Stimulated activated naive CD8-positive, alpha-beta T cell treated with anti-CD3 and anti-CD28 coated beads, Interleukin-15, amount 100 ng/mL, for 72 hours (primary cell): ENCODE results near the gene GABRD.

ENCODE experiments used
- ATAC-seq: fragments of 150-1000 bp; cut with Tn5 transposase; 2 replicates; pipeline ENCODE4 v1.10.0; 2021; ENCODE audit warnings: mild to moderate bottlenecking, moderate library complexity
- DNase-seq, 2 donors: peaks; one replicate each; pipeline ENCODE4 v3.0.0; 2021 to 2022
- H3K27ac Mint-ChIP-seq, 2 donors: one replicate each; pipeline ENCODE4 v1.8.0; 2022; ENCODE audit warnings: mild to moderate bottlenecking in 2 of 2, mixed read lengths in 2 of 2, moderate library complexity in 2 of 2
- H3K27me3 Mint-ChIP-seq: one replicate; pipeline ENCODE4 v1.8.0; 2022; ENCODE audit warnings: mixed read lengths
- H3K4me1 Mint-ChIP-seq: one replicate; pipeline ENCODE4 v1.8.0; 2022; ENCODE audit warnings: mild to moderate bottlenecking, mixed read lengths
- H3K4me3 Mint-ChIP-seq, 2 donors: one replicate each; pipeline ENCODE4 v1.8.0; 2022; ENCODE audit warnings: mild to moderate bottlenecking in 2 of 2, mixed read lengths in 2 of 2, moderate library complexity in 1 of 2
- H3K9me3 Mint-ChIP-seq, 2 donors: one replicate each; pipeline ENCODE4 v1.8.0; 2022; ENCODE audit warnings: mixed read lengths in 2 of 2

Gene GABRD

DNA sequence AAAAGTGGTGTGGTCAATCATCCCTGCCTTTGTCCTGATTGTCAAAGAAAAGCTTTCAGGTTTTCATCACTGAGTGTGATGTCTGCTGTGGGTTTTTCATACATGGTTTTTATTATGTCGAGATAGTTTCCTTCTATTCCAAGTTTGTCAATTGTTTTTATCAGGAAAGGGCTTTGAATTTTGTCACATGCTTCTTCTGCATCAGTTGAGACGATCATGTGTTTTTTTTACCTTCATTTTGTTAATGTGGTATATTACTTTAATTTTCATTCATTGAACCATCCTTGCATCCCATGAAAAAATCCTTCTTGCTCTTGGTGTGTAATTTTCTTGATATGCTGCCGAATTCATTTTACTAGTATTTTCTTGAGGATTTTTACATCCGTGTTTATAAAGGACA lies 46.6 kb downstream of the GABRD start:
- Mint-ChIP-seq H3K4me3 (no peak overlapping the region), H3K9me3 (peaks cover 11 to 17% of the 10 kb centered on the region in 2 donors), H3K4me1 (no peaks in the 10 kb centered on the region), H3K27me3 (no peaks in the 10 kb centered on the region), H3K27ac (no peak overlapping the region)
- DNase-seq (no peak), ATAC-seq (no peak)

DNA sequence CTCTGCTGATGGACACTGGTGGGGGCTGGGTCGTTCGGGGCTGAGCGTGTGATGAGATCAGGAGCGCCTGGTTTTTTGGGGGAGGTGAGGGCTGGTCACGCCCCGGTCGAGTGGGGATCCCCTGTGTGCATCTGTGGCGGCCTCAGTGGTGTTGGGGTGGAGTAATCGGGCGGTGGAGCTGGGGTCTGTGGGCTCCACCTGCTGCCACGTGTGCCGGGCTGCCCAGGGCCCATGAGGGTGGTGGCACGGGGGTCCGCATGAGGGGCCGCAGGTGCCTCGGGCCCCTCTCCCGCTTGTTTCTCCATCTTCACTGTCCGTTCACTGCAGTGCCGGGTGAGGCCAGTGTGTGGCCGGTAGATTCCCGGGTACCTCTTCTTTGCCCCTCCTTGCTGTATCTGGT lies 48.2 kb downstream of the GABRD start:
- ATAC-seq, result no peak
- Mint-ChIP-seq H3K27ac (peak overlapping the region in 1 of 2 donors; percentile 14), H3K9me3 (peaks cover 11 to 17% of the 10 kb centered on the region in 2 donors), H3K27me3 (no peaks in the 10 kb centered on the region), H3K4me3 (no peak overlapping the region), H3K4me1 (peaks cover 10% of the 10 kb centered on the region)
- no peak for DNase-seq

DNA sequence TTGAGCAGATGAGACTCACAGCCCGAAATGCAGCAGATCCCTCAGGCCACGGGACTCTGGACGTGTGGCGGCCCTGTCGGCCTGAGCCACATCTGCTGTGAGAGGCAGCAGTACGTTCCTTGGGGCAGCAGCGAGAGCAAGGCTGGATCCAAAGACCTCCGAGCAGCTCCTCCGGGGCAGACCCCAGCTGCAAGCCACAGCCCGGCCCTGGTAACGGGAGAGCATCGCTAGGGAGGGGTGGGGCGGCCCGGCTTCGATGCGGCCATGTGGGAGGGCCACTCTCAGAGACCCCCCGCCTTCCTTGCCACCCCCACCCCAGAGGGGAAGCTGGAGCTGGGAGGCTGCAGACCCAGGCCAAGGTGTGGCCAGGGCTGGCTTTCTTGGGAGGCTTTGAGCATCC lies 48.8 kb downstream of the GABRD start:
- H3K9me3 Mint-ChIP-seq, result peaks cover 11 to 17% of the 10 kb centered on the region in 2 donors

DNA sequence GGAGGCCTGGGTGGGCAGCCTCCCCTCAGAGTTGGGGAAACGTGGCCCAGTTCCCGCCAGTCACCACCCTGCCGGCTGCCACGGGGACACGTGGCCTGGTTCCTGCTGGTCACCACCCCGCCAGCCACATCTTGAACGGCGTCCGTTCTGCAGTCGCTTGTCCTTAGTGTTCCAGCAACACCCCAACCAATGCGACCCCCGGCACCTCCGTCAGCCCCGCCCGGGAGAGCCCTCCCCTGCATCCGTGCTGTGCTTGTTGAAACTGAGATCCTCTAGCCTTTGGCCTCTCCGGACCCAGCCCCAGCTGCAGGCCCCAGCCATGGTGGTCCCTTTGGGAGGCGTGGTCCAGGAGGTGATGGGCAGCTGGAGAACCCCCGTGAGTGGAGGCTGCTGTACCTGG lies 49.8 kb downstream of the GABRD start:
- no peak for ATAC-seq
- H3K27me3 Mint-ChIP-seq, result no peaks in the 10 kb centered on the region
- peaks cover 14% of the 10 kb centered on the region for H3K4me1 Mint-ChIP-seq
- peaks cover 10 to 14% of the 10 kb centered on the region in 2 donors for H3K9me3 Mint-ChIP-seq
- H3K27ac Mint-ChIP-seq, result no peak overlapping the region
- no peak overlapping the region for H3K4me3 Mint-ChIP-seq
- DNase-seq, result no peak

More for the DNA sequence above, 48.8 kb downstream of the GABRD start:
- ATAC-seq, result no peak
- Mint-ChIP-seq H3K4me3 (no peak overlapping the region), H3K27ac (no peak overlapping the region), H3K27me3 (no peaks in the 10 kb centered on the region), H3K4me1 (peaks cover 14% of the 10 kb centered on the region)
- no peak for DNase-seq

DNA sequence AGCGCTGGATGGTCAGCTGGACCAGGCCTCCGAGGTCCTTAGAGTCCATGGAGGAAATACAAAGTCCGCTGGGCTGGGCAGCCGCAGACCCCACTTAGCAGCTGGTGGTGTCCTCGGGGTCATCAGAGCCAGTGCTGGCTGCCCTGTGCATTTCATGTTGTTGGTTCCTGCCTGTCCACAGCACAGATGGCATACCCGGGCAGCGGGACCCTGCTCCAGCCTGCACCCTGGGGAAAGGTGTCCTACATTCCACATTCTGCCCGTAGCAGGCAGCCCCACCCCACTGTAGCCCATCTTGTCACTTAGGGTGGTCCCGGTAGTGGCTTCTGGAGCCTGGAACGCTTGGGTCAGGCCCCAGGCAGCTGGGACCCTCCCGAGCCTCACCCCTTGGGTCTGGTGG lies 50.9 kb downstream of the GABRD start:
- peaks cover 22% of the 10 kb centered on the region for H3K4me1 Mint-ChIP-seq
- H3K9me3 Mint-ChIP-seq, result peaks cover 3 to 4% of the 10 kb centered on the region in 2 donors
- ATAC-seq (no peak), DNase-seq (no peak)
- no peak overlapping the region for H3K27ac Mint-ChIP-seq
- H3K4me3 Mint-ChIP-seq, result no peak overlapping the region
- H3K27me3 Mint-ChIP-seq, result no peaks in the 10 kb centered on the region

DNA sequence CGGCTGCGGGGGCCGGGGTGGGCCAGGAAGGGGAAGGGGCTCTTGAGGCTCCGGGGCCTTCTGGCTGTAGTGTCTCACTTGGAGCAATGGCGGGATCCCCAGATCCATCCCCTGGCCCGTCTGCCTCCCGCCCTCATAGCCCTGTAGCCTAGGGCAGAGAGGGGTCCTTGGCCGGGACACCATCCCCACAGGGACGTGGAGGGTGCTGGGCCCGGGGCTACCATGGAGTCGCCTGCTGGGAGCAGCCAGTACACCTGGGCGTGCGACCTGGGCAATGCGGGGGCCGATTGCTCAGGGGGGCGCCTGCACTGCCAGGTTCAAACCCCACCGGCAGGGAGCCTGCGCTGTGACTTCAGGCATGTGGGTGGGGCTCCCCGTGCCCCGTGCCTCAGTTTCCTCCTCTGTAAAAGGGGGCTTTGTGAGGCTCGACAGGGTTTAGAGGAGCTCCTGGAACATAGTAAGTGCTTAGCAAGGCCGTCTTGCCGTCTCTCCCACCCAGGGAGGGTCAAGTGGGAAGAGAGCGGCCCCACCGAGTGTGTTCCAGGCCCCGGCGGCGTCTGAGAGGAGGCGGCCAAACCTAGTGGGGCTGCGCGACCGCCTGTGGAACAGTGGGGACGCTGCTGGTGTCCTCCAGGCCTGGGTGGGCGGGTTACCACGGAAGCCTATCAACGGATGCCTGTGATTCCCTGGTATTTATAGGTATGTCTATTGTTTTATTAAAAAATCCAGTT lies 51.8 kb downstream of the GABRD start:
- no peak for DNase-seq
- H3K9me3 Mint-ChIP-seq, result peaks cover 0 to 6% of the 10 kb centered on the region in 2 donors
- H3K4me3 Mint-ChIP-seq, result no peak overlapping the region
- no peaks in the 10 kb centered on the region for H3K27me3 Mint-ChIP-seq
- no peak for ATAC-seq
- no peak overlapping the region for H3K27ac Mint-ChIP-seq
- peaks cover 23% of the 10 kb centered on the region for H3K4me1 Mint-ChIP-seq

DNA sequence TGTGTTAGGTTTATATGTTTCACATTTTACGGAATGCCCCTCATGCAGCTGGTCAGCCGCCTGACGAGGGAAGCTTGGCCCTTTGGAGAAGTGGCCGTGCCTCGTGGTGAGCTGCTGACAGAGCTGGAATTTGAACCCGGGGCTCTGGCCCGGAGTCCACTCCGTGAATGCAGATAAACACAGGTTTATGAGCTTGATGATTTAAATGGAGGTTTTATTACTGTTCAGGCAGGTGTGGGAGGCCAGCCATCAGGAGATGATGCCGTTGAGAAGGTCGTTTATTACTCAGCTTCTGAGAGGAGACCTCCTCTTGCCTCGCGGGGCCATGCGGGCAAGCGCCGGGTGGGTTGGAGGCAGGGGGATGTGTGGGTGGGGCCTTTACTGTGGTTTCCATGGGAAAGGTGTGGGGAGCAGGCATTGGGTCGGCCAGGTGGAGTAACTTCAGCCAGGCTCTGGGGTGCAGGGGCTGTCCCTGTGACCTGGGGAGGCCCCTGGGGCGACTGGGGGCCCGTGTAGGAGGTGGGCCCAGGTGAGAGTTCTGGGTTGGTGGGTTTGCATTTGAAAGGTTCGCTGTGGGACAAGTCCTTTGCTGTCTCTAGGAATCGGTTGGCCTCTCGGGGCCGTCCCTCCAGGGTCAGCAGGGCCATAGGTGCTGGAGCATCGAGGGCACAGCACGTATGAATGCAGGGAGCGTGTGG lies 53.1 kb downstream of the GABRD start:
- DNase-seq (no peak), ATAC-seq (peak; percentile 40)
- Mint-ChIP-seq H3K9me3 (peaks cover 6 to 13% of the 10 kb centered on the region in 2 donors), H3K27ac (peak overlapping the region in 1 of 2 donors; percentile 82), H3K4me1 (peaks cover 23% of the 10 kb centered on the region), H3K27me3 (no peaks in the 10 kb centered on the region), H3K4me3 (no peak overlapping the region)

DNA sequence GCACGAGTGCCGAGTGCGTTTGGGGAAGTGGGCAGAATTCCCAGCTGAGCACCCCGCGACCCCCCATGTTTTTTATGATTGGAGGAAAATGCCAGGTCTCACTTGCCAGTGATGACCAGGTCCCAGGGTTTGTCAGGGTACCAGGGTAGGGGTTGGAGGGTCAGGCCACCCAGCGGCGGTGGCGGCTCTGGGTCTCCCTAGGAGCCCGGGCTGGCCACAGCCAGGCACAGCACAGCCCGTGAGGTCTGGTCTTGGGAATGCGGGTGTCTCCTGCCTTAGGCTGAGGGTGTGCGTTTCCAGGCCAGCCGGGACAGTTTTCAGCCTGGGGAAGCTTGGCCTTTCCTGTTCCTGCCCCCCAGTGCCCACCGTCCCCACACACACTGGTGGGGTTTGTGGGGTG lies 53.7 kb downstream of the GABRD start:
- Mint-ChIP-seq H3K4me1 (peaks cover 23% of the 10 kb centered on the region), H3K27ac (no peak overlapping the region), H3K4me3 (no peak overlapping the region), H3K27me3 (no peaks in the 10 kb centered on the region), H3K9me3 (peaks cover 11 to 20% of the 10 kb centered on the region in 2 donors)
- no peak for ATAC-seq
- no peak for DNase-seq

DNA sequence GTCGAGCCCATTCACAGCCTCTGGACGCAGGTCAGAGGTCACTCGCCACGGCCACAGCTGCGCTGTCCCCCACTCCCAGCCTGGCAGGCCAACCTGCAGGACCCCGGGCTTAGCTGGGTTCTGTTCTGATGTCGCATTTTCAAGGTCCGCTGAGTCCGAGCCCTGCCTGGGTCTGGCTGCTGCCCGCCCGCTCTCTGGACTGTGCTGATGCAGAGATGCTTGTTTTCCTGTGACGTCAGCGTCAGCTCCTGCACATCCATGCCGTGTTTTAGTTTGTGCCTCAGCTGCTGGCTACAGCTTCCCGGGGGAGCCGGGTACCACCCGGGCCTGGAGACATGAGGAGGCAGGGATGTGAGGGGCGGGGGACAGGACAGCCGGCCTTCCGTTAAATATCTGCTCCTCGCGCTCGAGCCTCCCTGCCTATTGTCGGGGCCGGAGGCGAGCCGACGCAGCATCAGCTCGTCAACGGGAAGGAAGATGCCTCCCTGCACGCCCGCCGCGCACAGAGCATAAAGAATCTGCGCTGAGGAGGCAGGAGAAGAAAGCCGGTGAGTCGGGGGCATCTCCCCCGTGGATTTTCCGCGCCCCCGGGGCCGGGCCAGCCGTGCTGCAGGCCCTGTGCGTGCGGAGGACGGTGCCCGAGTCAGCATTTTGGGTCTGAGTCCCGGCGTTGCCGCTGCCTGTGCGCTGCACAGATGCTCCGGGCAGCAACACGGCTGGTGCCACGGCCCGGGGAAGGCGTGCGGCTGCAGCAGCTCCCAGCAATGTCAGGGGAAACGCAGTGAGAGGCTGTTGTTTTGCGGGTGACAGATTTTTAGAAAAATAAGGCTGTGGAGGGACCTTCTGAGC lies 54.5 kb downstream of the GABRD start:
- ATAC-seq, result no peak
- Mint-ChIP-seq H3K9me3 (peaks cover 19 to 27% of the 10 kb centered on the region in 2 donors), H3K4me1 (peaks cover 23% of the 10 kb centered on the region), H3K4me3 (no peak overlapping the region), H3K27ac (no peak overlapping the region), H3K27me3 (no peaks in the 10 kb centered on the region)
- DNase-seq, result no peak

DNA sequence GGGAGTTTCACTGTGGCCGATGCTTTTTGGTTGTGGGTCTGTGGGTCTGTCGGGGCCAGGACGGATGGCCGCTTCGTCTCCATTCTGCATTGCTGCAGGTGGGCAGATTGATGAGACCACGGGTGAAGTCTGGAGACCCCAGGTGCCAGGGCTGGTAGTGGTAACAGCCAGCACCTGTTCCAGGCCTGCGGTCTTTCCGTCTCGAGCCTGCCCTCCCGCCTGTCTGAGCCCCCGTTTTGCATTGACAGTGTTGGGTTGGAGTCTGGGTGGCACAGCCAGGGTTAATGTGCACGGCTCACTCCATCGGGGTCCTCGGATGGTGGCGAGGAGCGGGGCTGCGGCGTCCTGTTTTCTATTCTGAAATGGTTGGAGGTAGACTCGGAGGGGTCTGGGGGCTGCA lies 55.3 kb downstream of the GABRD start:
- peaks cover 23% of the 10 kb centered on the region for H3K4me1 Mint-ChIP-seq
- no peak for ATAC-seq

DNA sequence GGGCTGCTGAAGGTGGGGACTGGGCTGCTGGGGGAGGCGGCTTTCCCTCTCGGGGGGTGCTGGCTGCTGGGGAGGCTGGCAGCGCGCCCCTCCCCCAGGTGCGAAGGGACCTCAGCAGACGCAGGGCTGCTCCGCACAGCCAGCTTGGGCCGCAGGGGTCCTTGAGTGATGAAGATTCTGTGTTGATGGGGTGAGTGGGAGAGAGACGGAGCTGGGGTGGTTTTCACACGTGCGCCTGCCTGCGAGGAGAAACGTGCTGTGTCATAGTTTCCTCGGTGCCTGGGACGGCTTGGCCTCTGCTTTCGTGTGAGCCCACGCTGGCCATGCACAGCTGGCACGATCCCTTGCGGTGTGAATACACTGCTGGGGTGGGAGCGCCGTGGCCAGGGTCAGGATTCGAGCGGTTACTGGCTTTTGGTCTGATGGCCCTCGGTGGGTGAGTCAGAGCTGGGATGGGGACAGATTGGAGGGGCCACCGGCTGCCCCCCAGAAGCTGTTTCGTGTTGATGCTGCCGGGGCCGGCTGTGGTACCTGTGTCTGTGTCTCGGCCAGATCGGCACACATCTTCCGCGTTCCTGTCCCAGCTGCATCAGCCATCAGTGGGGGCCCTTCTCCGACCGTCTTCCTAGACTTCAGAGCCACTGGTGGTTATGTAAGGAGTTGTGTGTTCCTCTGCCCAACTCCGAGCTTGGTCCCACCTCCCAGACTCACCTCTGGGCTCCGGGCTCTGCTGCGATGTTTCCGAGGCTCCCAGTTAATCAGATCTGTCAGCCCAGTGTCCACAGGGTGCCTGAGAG lies 56.0 kb downstream of the GABRD start:
- Mint-ChIP-seq H3K27me3 (no peaks in the 10 kb centered on the region), H3K27ac (peak overlapping the region in 1 of 2 donors; percentile 19), H3K4me3 (no peak overlapping the region), H3K9me3 (peaks cover 24 to 35% of the 10 kb centered on the region in 2 donors), H3K4me1 (peaks cover 23% of the 10 kb centered on the region)
- ATAC-seq (no peak), DNase-seq (no peak)

More for the DNA sequence above, 55.3 kb downstream of the GABRD start:
- no peaks in the 10 kb centered on the region for H3K27me3 Mint-ChIP-seq
- peak overlapping the region in 1 of 2 donors; percentile 63 for H3K27ac Mint-ChIP-seq
- no peak for DNase-seq
- no peak overlapping the region for H3K4me3 Mint-ChIP-seq
- H3K9me3 Mint-ChIP-seq, result peaks cover 20 to 35% of the 10 kb centered on the region in 2 donors

DNA sequence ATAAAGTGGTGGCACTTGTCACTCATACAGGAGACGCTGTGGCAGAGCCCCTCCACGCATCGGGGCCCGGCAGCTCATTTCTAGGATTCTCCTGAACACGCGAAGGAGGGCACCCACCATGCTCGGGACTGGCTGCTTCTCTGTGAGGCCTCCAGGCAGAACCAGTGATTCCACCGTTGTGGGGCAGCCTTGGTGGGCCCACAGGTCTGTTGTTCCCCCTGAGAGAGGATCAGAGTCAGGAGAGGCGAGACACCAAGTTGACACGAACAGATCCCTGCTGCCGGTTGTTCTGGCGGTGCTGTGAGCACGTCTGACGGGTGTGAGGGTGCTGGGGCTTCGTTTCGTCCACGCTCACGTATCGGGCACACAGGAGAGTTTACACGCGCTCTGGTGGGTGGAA lies 57.7 kb downstream of the GABRD start:
- Mint-ChIP-seq H3K4me1 (peaks cover 19% of the 10 kb centered on the region), H3K27ac (peak overlapping the region; percentile 12 to 43), H3K4me3 (no peak overlapping the region), H3K9me3 (peaks cover 24 to 35% of the 10 kb centered on the region in 2 donors), H3K27me3 (no peaks in the 10 kb centered on the region)
- DNase-seq (no peak), ATAC-seq (no peak)

DNA sequence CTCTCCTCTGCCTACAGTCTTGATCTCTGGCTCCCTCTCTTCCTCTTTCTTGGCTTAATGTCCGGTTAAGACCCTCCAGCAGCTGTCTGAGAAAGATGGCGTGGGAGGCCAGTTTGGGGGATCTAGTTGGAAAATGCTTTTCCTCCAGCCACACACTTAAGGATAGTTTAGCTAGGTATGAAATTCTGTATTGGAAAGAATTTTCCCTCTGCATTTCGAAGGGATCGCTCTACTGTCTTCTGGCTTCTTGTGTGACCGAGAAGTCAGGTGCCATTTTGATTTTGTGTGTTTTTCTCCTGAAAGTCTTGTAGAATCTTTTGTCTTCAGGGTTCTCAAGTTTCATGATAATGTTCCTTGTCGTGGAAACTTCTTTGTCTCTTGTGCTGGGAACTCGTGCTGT lies 59.0 kb downstream of the GABRD start:
- H3K27me3 Mint-ChIP-seq, result no peaks in the 10 kb centered on the region
- H3K27ac Mint-ChIP-seq, result no peak overlapping the region
- DNase-seq, result no peak
- no peak overlapping the region for H3K4me3 Mint-ChIP-seq
- H3K4me1 Mint-ChIP-seq, result peaks cover 9% of the 10 kb centered on the region
- H3K9me3 Mint-ChIP-seq, result peaks cover 24 to 35% of the 10 kb centered on the region in 2 donors
- no peak for ATAC-seq

DNA sequence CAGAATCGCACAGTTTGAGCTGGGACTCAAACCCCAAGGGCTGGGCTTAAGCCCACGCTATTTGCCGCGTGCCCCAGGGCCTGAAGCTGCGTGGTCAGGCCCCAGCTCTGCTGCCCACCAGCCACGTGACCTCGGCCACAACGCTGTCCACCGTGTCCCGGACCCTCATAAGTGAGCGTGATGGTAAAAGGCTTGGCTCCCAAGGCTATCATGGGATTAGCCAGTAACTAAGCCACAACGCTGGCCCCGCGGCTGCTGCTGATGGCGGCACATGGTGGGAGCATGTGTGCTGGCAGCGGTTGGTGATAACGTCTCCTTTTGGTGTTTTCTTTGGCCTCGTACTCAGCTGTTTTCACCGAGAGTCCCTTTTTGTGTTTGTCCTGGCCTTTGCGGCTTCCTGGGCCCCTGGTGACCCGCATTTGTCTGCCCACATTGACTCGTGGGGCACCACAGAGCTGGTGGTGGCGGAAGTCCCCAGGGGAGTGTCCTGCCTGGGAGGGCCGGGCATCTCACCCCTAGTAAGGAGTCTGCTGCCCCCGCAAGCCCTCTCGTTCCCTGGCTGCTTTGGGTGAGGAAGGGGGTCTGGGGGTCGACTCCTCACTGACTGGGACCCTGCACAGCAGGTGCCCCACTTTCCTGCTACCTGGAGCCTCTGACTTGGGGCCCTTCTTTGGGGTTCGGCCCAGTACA lies 60.4 kb downstream of the GABRD start:
- ATAC-seq (no peak), DNase-seq (no peak)
- peaks cover 6% of the 10 kb centered on the region for H3K4me1 Mint-ChIP-seq
- no peaks in the 10 kb centered on the region for H3K27me3 Mint-ChIP-seq
- peaks cover 24 to 35% of the 10 kb centered on the region in 2 donors for H3K9me3 Mint-ChIP-seq
- H3K4me3 Mint-ChIP-seq, result no peak overlapping the region
- no peak overlapping the region for H3K27ac Mint-ChIP-seq
